Non-pigmented ciliary epithelial cell (primary cell): ENCODE results near the gene GMPPB.
"Not testable (repeated sequence)": the region's sequence is repeated elsewhere in the genome, so short reads cannot be mapped to it uniquely, and the experiment has no call there.

Source experiments
- DNase-seq: peaks from one replicate; pipeline ENCODE4 v3.0.0-alpha.2; 2010; ENCODE audit warnings: low read depth

GMPPB gene

GRCh38 chr3:49689908-49690624, 33.7 kb downstream of the GMPPB start:
- not testable (repeated sequence) for DNase-seq

- DNase-seq = peak; percentile 23
Observed at GRCh38 chr3:49689046-49689907, 34.5 kb downstream of the GMPPB start, which contains the start of the genes MST1 and RNF123. MST1 (minus strand) TSS chr3:49689474; CDS start chr3:49688691, 783 bp downstream. RNF123 (plus strand) TSS chr3:49689557; CDS start chr3:49691166, 1,609 bp downstream.

GRCh38 chr3:49688338-49689045, 35.3 kb downstream of the GMPPB start:
- DNase-seq = not testable (repeated sequence)

- DNase-seq = not testable (repeated sequence)
Observed at GRCh38 chr3:49687424-49687795, 36.3 kb downstream of the GMPPB start.

DNA sequence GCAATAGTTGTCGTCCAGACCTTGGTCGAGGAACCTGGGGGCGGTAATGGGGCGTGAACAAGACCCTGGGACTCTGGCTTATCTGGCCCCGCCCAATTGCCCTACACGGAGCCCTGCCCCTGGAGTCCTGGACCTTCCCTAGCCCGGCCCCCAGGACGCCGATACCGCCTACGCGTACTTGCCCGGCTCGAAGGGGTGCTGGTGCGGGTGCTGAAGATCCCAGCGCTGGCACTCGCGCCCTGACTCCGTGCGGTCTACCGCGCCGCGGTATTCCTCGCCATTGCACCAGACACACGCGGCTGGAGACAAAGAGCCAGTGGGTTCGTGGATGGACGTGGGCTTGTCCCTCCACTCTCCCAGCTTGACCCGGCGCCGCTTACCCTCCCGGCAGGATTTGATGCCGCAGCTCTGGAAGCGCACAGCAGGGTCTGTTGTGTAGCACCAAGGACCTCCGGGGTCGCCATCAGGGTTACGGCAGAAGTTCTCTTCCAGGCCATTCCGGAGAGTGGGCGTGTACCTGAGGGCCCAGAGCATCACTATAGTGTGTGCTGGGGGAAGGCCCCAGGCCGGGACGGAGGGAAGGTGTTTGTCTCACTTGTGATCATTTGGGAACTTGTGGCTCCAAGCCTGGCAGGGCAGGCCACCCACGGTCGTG, 36.9 kb downstream of the GMPPB start:
- DNase-seq = not testable (repeated sequence)

DNA sequence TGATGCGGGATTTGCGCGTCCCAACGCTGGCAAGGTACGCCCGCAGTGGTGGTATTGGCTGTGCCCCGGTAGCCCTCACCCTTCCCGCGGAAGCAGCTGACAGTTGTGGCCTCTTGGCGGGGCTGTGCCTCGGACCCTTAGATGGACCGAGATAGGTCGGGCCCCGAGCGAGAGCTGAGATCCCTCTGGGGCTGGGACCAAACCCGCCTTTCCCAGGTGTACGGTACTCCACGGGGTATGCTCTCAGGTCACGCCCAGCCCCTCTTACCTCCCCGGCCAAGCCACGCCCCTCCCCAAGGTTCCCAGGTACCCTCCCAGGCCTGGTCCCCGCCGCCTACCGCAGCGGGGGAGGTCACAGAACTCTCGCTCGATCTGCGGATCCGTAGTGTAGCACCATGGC, 37.4 kb downstream of the GMPPB start:
- DNase-seq = not testable (repeated sequence)

- DNase-seq = not testable (repeated sequence)
Observed at GRCh38 chr3:49685846-49686245, 37.9 kb downstream of the GMPPB start.

DNA sequence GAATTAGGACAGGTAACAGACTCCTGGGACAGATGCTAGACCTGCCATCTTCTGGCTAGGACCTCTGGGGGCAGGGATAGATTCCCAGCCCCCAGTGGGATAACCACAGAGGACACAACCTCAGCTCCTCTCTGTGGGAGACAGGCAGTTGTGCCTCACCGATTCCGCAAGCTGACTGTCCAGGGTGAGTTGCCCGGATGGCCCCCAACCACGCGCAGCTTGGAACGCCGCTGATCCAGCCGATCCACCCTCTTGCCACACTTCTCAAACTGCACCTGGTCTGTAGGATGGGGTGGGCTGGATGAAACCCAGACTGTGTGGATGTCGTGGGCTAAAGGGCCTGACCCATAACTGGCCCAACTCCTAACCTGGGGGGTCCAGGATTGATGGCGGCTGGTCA, 38.6 kb downstream of the GMPPB start:
- not testable (repeated sequence) for DNase-seq

GRCh38 chr3:49684453-49684852, 39.3 kb downstream of the GMPPB start:
- not testable (repeated sequence) for DNase-seq

DNA sequence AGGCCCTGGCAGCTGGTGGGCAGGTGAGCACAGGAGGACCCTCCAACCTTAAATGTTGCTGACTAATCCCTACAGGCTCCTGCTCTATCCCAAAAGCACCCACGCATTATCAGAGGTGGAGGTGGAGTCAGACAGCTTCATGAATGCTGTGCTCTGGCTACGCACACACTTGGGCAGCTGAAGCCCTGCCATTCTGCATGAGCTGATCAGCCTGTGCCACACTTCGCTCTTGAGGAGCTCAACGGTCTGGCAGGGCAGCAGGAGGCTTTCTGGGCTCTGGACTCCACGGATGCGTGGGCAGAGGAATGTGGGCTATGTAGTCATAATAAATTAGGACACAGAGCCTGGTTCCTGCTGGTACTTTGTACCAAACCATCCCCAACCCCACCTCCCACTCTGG, 40.6 kb downstream of the GMPPB start:
- no peak for DNase-seq

DNA sequence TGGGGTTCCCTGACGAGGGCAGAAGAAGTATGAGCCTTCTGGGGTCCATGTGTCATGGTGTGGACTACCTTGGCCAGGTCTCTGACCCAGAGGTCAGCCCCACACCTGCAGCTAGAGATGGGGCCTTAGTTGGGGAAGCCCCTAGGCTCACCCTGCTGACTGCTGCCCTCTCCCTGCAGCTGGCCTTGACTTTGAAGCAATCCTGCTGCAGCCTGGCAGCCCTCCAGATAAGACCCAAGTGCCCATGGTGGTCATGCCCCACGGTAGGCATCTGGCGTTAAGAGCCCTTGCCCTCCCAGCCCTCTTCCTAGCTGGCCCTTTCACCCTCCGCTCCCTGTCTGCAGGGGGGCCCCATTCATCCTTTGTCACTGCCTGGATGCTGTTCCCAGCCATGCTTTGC, 42.2 kb downstream of the GMPPB start:
- DNase-seq = no peak

- DNase-seq = no peak
Observed at GRCh38 chr3:49681232-49681522, 42.6 kb downstream of the GMPPB start.

DNA sequence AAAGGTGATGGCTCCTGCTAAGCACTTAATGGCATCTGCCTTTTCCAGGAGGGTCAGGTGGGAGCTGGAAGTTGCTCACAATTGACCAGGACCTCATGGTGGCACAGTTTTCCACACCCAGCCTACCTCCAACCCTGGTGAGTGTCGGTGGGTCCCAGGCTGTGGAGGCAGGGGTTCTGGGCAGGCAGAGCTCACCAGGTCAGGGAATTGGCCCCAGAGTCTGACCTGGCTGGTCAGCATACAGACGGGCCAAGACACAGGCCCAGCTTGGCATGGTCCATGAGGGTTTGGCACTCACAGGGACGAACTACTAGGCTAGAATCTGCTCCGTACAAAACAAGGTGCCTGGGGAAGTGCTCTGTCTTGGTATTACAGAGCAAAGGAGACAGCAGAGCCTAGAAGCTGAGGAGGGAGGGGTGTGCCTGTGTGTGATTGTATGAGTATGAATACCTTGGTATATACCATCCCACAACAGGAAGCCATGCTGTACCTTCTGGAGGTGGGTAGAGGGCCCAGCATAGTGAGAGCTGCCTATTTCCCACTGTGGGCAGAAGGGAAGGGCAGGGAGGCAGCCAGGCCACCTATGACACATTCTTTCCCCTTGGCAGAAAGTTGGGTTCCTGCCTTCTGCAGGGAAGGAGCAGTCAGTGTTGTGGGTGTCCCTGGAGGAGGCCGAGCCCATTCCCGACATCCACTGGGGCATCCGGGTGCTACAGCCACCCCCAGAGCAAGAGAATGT, 43.1 kb downstream of the GMPPB start:
- no peak for DNase-seq

DNA sequence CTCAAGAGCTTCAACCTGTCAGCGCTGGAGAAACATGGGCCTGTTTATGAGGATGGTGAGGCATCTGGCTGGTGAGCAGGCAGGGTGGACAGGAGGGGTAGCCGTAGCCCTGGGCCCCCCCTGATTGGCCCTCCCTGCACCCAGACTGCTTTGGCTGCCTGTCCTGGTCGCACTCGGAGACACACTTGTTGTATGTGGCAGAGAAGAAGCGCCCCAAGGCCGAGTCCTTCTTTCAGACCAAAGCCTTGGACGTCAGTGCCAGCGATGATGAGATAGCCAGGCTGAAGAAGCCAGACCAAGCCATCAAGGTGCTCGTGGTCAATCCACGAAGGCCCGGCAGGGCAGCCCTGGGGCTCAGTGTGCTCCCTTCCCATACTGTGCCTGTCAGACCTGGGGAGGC, 47.8 kb downstream of the GMPPB start:
- DNase-seq = no peak

- no peak for DNase-seq
Observed at GRCh38 chr3:49674497-49674983, 49.2 kb downstream of the GMPPB start.

- DNase-seq = peak; percentile 94
Observed at GRCh38 chr3:49673715-49674496, 49.8 kb downstream of the GMPPB start, which contains the start of gene APEH. APEH (plus strand) TSS chr3:49674351; CDS start chr3:49674402, 51 bp downstream.

- no peak for DNase-seq
Observed at GRCh38 chr3:49673121-49673714, 50.5 kb downstream of the GMPPB start.

DNA sequence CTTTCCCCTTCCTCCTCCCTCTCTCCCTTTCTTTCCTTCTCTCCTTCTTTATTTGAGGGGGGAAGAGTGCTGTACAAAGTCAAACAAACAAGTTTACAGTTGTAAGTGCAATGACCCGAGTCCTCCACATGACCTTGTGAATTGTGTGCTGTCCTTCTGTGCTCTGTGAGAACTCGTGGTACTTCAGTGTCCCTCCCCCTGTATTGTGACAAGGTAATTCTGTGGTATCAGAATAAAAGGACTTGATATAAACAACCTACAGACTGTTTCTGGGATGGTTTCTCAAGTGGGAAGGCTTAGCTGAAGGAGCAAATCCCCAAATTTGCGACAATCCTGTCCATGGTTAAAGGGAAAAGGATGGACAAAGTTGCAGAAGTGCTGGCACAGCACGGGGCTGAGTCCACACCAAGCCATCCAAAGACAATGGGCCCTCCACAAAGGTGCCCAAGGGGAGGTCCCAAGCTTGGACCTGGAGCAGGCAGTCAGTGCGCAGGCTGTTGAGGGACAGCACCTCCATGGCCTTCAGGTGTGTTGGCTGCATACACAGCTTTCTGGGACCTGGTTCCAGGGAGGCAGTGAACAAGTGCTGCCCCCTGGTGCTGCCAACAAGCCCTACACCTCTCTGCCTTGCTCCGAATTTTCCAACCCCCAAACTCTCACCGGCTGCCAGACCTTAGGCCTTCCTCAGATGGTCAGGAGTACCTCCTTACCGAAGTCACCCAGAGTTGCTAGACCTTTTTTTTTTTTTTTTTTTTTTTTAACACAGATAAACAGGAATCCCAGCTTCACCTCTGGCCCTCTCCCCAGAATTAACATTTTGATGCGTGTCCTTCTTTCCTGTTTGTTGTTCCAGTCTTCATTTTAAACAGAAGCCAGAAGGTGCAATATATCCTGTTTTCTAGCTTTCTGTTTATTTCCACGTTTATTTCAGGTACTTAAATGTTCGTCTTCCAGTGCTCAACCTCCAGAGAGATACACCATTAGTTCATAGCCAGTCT, 52.2 kb downstream of the GMPPB start:
- no peak for DNase-seq

DNA sequence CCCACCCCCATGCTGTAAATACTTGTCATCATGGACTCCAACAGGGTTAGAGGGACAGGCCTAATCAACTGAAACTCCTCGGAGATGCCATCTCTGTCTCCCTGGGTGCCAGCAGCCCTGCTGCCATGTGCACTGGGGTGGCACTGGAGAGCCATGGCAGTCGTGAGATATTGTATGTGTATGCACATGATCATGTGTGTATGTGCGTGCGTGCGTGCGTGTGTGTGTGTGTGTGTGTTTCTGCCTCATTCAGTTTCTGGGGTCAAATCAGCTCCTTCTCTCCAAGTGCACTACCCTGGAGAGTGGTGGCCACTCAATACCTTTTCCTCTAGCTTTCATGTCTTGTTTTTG, 52.8 kb downstream of the GMPPB start:
- DNase-seq = no peak
